GM19023 (cell line): ENCODE data around the gene PHF23.
A peak's percentile ranks its signal among the peaks of the same experiment; 100 is the strongest.

Source experiments
- ATAC-seq: cut with Tn5 transposase; IDR thresholded peaks from one replicate; pipeline ENCODE4 v1.9.1; 2021; ENCODE audit warnings: mild to moderate bottlenecking, moderate library complexity; ENCODE audit not compliant: unreplicated experiment

PHF23 gene

DNA sequence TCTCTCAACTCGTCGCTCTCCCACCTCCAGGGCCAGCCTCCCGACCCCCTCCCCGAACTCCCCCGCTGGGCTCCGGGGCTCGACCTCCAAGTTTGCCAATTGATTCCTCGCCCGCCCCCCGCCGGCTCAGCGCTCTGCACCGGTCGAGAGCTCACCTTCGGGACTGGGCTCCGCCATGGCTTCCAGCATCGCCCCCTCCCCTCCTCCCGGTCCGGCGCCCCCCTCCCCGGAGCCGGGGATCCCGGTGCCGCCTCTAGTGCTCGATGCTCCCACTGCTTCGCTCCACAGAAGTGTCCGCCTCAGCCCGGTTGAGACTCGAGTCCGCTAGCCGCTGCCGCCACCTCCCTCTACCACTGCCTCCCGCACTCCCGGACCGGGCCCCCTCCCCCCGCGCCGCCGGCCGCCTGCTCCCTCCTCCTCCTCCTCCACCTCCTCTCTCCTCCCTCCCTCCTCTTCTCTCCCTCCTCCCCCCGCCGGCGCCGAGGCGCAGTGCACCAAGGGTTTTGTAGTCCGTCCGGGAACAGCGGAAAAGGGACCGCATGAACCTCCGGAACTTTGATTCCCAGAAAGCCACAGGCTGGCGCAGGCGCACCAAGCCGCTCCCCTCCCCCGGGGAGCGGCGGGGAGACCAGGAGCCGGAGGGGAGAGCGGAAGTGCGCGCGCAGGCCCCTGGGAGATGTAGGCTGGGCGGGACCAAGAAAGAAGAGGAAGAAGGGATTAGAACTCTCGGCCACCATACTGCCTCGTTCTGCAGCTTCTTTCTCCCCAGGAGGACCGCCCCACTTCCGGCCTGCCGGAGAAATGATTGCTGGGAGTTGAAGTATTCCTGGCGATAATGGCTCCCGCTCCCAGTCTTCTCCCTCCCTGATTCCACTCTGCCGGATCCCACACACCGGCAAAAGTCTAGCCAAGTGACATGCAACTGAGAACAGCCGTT, at the start of gene PHF23:
Gene PHF23 (minus strand): TSS at position 367 of the 937 bp plus-strand sequence. CDS start 178 bp downstream, at position 189.
- ATAC-seq, result peak; percentile 41

DNA sequence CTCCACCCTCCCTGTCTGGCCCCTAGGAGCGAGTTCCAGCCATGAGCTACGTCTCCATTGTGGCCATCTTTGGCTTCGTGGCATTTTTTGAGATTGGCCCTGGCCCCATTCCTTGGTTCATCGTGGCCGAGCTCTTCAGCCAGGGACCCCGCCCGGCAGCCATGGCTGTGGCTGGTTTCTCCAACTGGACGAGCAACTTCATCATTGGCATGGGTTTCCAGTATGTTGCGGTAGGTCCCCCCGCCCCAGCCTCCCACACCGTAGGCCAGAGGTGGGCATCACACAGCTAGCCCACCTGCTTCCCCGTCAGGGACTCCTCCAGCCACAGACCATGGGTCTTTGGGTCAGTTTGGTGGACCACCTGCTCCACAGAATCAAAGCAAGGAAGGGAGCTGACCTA, 46.4 kb upstream of the PHF23 start:
- ATAC-seq, result no peak

DNA sequence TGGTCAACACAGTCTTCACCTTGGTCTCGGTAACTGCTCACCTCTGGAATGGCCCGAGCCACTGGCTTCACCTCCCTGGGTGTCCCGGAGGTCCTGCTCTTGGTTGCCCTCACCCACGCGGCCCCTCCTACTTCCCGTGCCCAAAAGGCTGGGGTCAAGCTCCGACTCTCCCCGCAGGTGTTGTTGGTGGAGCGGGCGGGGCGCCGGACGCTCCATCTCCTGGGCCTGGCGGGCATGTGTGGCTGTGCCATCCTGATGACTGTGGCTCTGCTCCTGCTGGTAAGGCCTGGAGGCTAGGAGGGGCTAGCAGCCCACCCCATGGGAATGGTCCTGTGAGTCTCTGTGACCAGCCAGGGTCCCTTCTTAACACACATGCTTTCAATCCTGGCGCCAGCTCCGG, 45.7 kb upstream of the PHF23 start:
- ATAC-seq, result no peak

DNA sequence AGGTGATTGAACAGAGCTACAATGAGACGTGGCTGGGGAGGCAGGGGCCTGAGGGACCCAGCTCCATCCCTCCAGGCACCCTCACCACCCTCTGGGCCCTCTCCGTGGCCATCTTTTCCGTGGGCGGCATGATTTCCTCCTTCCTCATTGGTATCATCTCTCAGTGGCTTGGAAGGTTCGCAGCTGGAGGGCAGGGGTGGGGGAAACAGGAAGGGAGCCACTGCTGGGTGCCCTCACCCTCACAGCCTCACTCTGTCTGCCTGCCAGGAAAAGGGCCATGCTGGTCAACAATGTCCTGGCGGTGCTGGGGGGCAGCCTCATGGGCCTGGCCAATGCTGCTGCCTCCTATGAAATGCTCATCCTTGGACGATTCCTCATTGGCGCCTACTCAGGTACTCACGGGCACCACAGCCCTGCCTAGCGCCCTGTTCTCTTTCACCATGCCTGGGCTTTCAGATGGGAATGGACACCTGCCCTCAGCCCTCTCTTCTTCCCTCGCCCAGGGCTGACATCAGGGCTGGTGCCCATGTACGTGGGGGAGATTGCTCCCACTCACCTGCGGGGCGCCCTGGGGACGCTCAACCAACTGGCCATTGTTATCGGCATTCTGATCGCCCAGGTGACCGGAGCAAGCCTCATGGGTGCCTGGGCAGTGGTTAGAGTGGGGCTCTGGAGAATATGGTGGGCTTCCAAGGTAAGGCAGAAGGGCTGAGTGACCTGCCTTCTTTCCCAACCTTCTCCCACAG, 44.4 kb upstream of the PHF23 start:
- no peak for ATAC-seq

DNA sequence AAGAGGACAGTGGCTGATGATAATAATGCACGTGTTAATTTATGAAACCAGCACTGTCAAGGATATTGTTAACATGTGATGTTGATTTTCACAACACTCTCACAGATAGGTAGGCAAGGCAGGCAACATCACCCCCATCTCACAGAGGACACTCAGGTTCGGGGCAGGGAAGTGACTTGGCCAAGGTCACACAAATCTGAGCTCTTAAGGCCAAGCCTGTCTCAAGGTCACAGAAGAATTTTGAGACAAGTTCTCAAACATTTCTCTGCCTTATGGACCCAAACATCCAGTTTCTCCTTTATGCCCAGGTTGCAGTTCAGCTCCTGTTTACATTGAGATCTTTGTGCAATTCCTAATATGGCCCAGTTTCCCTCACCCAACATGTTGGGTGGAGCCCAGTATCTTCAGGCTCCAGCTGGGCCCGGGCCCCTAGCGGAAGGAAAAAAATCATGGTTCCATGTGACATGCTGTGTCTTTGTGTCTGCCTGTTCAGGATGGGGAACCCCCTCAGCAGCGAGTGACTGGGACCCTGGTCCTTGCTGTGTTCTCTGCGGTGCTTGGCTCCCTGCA, 43.6 kb upstream of the PHF23 start:
- ATAC-seq, result no peak

DNA sequence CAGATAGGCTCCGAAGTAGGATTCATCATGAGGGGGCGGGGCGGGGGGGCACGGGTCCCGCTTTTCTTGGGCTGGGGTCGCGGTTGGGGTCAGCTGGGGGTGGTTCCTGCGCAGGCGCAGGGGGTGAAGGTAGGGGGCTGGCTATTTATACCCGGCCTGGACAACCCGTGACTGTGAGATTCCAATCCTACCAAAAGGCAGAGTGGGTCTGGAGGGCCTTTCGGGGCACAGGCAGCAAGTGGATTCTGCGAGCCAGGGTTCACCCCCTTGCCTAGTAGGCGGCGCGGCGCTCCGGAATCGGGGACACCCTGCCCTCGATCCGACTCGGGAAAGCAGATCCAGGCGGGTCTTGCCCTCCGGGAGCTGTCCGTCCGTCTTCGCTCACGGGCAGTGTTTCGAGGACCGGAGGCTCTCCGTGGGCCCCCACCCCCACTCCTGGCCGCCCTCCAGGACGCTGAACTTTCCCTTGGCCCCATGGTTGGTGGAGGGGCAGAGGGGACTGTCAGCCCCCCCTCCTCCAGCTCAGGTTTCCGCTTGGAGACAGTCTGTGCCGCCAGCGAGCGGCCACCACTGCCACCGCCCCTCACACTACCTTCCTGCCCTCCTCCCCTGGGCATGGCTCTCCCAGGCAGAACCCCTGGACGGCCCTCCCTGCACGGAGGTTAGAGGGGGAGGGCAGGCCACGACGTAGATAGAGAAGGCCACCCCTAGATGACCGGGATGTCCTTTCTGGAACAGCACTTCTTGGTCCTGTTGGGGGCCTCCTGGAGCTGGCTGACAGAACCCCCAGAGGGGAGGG, 42.9 kb upstream of the PHF23 start:
- no peak for ATAC-seq

DNA sequence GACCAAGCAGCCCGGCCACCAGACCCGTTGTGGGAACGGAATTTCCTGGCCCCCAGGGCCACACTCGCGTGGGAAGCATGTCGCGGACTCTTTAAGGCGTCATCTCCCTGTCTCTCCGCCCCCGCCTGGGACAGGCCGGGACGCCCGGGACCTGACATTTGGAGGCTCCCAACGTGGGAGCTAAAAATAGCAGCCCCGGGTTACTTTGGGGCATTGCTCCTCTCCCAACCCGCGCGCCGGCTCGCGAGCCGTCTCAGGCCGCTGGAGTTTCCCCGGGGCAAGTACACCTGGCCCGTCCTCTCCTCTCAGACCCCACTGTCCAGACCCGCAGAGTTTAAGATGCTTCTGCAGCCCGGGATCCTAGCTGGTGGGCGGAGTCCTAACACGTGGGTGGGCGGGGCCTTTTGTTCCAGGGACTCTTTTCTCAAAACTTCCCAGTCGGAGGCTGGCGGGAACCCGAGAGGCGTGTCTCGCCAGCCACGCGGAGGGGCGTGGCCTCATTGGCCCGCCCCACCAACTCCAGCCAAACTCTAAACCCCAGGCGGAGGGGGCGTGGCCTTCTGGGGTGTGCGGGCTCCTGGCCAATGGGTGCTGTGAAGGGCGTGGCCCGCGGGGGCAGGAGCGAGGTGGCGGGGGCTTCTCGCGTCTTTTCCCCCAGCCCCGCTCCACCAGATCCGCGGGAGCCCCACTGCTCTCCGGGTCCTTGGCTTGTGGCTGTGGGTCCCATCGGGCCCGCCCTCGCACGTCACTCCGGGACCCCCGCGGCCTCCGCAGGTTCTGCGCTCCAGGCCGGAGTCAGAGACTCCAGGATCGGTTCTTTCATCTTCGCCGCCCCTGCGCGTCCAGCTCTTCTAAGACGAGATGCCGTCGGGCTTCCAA, 42.1 kb upstream of the PHF23 start, which contains the start of gene SLC2A4:
Gene SLC2A4 (plus strand): TSS at position 645 of the 879 bp plus-strand sequence. CDS start 217 bp downstream, at position 862.
- ATAC-seq, result peak; percentile 54

DNA sequence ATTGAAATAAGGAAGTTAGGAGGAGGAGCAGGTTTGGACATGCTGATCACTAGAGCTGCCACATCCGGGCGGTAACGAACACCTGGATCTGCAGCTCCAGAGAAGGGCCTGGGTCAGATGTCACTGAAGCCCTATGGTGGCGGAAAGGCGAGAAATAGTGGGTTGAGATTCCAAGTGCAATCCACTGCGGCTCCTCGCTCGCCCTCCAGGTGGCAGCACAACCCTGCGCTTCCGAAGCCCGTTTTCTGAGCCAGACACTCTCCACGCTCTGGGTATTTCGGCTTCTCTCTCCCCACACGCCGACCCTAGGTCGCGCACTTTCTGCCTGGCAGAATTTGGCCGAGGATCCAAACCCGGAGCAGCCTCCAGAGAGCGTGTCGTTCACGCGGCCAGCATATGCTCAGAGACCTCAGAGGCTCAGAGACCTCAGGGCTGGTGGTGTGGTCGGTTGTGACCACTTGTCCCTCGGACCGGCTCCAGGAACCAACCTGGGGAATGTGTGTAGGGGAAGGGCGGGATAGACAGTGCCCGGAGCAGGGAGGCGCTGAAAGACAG, 41.3 kb upstream of the PHF23 start:
- ATAC-seq, result peak; percentile 61

DNA sequence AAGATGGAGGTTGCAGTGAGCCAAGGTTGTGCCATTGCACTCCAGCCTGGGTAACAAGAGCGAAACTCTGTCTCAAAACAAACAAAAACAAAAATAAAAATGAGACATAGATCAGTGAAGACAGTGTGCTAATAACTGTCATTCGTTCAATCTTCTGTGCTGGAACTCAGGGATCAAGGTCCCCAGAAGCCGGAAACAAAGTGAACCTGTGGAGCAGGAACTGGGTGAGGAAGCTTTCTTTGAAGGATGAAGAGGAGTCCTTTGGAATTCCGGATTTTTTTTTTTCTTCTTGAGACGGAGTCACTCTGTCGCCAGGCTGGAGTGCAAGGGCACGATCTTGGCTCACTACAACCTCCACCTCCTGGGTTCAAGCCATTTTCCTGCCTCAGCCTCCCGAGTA, 40.2 kb upstream of the PHF23 start:
- ATAC-seq, result no peak

DNA sequence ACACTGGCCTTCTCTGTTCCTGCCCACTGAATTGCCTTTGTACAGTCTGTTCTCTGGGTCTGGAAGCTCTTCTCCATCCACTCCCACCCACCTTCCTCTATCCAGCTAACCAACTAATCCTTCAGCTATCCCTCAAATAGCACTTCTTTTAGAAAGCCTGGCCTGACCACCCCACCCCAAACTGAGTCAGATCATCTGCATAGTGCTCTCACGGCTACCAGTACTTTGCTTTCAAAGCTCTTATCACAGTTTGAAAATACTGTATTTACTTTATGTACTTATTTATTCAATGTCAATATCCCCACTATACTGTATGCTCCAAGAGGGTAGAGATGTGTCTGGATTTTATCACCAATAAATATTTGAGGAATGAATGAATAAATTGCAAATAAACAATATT, 27.5 kb upstream of the PHF23 start:
- ATAC-seq, result no peak

DNA sequence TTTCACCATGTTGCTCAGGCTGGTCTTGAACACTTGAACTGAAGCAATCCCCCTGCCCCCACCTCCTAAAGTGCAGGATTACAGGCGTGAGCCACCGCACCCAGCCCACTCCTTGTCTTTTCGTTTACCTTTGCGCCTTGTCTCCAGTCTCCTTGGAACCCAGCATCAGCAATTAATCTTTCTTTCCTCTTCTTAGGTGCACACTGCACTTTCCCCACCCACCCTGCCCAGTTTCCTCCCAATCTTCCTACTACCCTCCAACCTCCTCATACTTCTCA, 24.5 kb upstream of the PHF23 start:
- ATAC-seq, result no peak

DNA sequence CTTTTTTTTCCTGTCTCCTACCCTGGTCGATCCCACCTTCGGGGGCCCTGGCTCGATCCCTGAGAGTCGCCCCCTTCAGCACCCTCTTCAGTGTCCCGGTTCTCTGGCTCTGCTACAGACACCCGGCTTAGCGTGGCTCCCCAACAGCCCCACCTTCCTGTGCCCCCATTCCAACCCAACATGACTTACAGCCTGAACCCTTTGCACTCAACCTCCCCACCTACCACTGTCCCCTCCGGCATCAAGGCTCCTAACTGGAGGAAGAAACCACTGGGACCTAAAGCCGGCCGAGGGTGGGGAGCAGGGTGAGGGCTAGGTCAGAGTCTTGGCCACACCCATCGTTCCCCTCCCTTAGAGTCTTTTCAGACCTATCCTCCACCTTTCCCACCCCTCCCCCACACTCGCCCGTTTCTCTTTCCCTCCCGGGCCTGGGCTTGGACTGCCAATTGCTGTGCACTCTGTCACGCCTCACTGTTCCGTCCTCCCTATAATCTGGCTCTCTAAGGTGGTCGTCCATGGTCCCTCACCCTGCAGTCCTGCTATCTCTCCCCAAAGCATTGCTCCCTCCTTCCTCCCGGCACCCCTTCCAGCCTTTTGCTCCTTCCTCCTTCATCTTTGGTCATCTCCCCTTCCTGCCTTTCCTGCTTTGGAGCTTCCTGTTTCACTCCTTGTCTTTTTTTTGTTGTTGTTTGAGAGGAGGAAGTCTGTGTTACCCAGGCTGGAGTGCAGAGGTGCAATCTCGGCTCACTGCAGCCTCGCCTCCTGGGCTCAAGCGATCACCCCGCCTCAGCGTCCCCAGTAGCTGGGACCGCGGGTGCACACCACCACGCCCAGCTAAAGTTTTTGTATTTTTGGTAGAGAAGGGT, 23.9 kb upstream of the PHF23 start:
- no peak for ATAC-seq

DNA sequence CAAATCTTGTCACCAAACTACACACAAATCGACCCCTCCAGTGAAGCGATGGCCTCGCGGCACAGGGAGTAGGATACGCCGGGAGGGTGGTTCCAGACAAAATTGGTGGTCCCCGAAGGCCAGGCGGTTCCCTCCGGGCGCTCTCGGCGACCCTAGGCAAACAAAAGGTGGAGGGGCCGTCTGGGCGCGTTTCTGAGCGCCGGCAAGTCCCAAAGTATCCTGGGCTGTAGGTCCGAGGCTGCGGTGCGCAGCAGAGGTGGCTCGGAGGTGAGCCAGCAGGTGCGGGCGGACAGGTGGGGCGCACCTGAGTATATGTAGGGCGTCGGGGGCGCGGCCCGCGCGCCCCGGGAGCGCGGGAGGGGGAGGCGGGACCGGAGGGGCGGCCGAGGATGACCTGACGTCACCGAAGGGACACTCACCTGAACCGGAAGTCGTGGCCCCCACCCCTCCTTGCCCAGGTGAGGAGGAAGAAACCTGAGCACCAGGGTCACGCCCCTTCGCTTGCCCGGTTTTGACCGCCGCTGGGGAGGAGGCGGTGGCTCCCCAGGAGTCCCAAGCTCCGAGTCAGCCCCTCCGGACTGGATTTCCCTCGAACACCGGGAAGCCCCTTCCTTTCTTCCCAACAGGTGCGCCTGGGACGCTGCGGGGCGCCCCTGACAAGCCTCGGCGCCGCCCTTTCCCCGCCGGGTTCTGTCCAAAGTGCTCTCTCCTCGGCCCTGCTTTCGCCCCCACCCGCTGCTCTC, 23.1 kb upstream of the PHF23 start, which contains the start of gene CLDN7:
Gene CLDN7 (minus strand): TSS at position 287 of the 743 bp plus-strand sequence. CDS start 435 bp downstream, outside the sequence.
- ATAC-seq, result no peak

DNA sequence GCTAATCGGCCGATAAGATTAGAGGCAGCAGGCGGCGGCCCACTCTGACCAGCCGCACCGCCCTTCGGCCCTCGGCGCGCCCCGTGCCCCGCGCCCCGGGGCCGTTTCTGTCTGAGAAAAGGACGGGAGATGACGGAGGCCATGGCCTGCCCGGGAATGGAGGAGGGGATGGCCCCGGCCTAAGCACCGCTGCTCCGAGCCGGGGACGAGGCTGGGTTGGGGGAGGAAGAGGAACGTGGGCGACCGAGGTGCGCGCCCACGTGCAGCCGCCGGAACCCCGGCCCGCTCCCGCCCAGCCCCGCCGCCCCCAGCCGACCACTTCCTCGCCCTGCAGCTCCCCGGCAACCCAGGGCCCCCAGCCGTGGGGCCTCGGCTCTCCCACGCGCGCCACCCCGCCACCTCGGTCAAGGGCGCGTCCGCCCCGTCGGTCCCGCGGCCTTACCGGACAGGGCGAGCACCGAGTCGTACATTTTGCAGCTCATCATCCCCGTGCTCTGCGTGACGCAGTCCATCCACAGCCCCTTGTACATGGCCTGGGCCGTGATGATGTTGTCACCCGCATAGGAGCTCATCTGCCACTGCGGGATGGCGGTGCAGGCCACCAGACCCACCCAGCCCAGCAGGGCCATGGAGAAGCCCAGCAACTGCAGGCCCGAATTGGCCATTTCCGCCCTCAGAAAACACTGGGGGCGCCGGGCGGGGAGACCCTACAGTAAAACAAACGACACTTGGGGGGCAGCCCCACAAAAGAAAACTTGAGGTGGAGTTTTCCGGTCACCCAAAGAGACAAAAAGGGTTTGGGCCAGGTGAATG, 22.3 kb upstream of the PHF23 start:
- ATAC-seq, result no peak

DNA sequence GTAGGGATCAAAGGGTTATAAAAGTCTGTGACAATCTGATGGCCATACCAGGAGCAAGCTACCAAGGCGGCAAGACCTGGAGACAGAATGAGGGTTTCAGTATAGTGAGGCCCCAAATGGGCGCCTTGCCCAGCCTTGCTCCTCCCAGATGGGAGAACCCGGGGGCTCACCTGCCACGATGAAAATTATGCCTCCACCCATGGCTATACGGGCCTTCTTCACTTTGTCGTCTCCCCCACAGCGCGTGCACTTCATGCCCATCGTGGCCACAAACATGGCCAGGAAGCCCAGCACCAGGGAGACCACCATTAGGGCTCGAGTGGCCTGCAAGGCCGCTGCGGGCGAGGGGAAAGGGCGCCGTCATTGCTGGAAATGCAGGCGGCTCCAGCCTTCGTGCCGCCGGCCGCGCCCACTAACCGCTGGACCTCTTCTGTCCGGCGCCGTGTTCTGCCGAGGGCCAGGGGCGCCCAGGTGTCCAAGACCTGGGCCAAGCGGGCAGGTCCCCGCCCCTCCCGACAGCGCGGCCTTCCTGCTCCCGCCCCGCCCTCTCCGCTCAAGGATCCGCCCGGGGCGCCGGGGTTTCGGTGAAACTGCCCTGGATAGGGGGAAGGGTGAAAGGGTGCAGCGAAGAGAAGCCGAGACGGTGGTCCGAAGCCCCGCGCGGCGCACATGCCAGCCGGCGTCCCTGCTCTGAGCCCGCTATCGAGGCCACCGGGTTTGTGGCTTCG, 21.6 kb upstream of the PHF23 start:
- ATAC-seq, result no peak

DNA sequence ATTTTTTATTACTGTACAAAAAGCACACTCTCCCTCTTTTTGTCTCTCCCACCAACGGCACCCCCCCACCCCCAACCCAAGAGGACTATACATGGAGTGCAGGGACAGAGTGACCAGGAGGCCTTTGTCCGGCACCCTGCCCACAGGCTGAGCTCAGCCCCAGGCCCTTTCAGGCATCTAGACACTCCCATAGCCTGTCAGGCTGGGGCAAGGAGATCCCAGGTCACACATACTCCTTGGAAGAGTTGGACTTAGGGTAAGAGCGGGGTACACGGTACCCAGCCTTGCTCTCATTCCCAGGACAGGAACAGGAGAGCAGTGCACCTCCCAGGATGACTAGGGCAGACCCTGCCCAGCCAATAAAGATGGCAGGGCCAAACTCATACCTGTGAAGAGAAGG, 20.9 kb upstream of the PHF23 start:
- ATAC-seq, result no peak

DNA sequence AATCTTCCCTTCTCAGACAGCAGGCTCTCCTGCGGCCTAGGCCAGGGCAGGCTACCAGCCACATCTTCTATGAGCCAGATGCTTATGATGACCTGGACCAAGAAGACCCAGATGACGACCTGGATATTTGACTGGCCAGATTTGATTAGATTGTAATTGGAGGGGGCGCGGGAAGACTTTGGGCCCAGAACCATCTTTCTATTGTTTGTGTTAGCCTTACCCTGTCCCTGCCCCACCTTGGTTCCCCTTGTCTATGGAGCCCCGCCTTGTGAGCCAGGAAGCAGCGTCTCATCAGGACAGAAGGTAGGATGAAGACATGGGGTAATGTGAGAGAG, 20.3 kb upstream of the PHF23 start:
- no peak for ATAC-seq
